HEK293T (cell line): ENCODE measurements around the gene STS.

Source experiments
- BHLHE40 ChIP-seq: fragments of 450-650 bp; IDR thresholded peaks from 2 replicates; pipeline ENCODE4 v1.6.1; 2016; ENCODE audit warnings: mild to moderate bottlenecking, moderate library complexity, borderline replicate concordance
- CTBP1 ChIP-seq: fragments of 450-650 bp; IDR thresholded peaks from 2 replicates; pipeline ENCODE4 v1.6.1; 2016; ENCODE audit warnings: borderline replicate concordance
- FOXM1 ChIP-seq: fragments of 450-650 bp; IDR thresholded peaks from 2 replicates; pipeline ENCODE4 v1.6.1; 2017; ENCODE audit warnings: mild to moderate bottlenecking, borderline replicate concordance
- SUZ12 ChIP-seq: fragments of 450-650 bp; IDR thresholded peaks from 2 replicates; pipeline ENCODE4 v1.6.1; 2016; ENCODE audit warnings: mild to moderate bottlenecking

DNA sequence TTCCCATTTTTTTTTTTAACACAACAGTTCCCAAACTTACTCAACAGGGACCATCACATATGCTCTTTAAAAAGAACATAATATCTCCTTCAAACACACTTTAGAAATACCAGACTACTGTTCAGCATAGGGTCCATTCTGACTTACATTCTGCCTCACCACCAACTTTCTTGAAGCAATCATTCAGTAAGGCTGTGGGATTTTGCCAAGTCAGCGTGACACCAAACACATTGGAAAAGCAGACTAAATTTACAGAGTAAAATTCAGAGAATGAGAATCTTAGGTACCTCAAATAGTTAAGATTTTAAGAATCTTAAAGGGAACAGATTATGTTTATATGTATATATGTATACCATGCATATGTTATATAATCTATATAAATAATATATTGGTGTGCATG is 7.7 kb downstream of the STS start:
- no peak for TF ChIP-seq FOXM1
- TF ChIP-seq CTBP1: no peak
- TF ChIP-seq SUZ12: no peak
- TF ChIP-seq BHLHE40: no peak
